ENCODE measurements around the gene RAB3IL1. TPM values are rescaled to one million over a fixed set of nuclear protein-coding genes. Genes with fewer than 3 reads are reported as not detected.

The RAB3IL1 gene
- total RNA-seq, 4 donors from 2014 or later, result 6.1 to 10.9 (median 7.8) TPM

- TF ChIP-seq, protein P1, sequence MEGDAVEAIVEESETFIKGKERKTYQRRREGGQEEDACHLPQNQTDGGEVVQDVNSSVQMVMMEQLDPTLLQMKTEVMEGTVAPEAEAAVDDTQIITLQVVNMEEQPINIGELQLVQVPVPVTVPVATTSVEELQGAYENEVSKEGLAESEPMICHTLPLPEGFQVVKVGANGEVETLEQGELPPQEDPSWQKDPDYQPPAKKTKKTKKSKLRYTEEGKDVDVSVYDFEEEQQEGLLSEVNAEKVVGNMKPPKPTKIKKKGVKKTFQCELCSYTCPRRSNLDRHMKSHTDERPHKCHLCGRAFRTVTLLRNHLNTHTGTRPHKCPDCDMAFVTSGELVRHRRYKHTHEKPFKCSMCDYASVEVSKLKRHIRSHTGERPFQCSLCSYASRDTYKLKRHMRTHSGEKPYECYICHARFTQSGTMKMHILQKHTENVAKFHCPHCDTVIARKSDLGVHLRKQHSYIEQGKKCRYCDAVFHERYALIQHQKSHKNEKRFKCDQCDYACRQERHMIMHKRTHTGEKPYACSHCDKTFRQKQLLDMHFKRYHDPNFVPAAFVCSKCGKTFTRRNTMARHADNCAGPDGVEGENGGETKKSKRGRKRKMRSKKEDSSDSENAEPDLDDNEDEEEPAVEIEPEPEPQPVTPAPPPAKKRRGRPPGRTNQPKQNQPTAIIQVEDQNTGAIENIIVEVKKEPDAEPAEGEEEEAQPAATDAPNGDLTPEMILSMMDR (IDR thresholded peaks at IDR 0.05), result no peak
- TF ChIP-seq POLR2A (IDR thresholded peaks at IDR 0.05), result no peak
- intact Hi-C loops (cut with DNase I; ENCODE audit: low total_unique reads), result no loop called here
- no peak for DNase-seq (ENCODE audit: low spot score in 2 of 2)
- WGBS, 2 donors, result 80 to 87% methylated on average over 10 of the region's 10 CpGs
- no peak overlapping the region for H3K4me3 ChIP-seq (ENCODE audit: low read depth, poor library complexity, severe bottlenecking)
Observed at GRCh38 chr11:61901397-61901796, 16.0 kb downstream of the RAB3IL1 start.

DNA sequence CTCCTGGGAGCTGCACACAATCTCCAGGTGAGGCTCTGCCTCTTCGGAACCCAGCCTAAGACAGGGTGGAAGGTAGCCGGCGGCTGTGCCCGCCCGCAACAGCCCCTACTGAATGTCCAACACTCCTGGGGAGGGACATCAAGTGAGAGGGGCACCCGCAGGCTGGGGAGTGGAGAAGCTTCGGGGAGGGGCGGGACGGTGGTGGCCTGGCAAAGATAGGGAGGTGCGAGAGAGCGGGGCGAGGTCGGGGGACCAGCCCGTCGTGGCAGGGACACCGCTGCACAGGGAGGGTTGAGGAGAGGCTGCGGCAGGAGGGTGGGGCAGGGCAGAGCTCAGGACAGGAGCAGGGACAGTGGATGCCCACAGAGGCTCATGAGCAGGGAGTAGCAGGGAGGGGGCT, 17.1 kb downstream of the RAB3IL1 start:
- intact Hi-C loops (cut with DNase I; ENCODE audit: low total_unique reads), result no loop called here

GRCh38 chr11:61899146-61899841, 18.1 kb downstream of the RAB3IL1 start:
- 31 to 45% methylated on average over 19 to 27 of the region's 27 CpGs for WGBS, 2 donors
- TF ChIP-seq, protein P1 (IDR thresholded peaks at IDR 0.05), result peak in 1 of 3 donors; percentile 97
- no peak for TF ChIP-seq POLR2A (IDR thresholded peaks at IDR 0.05)
- H3K4me3 ChIP-seq (ENCODE audit: low read depth, poor library complexity, severe bottlenecking), result no peak overlapping the region
- DNase-seq (ENCODE audit: low spot score in 2 of 2), result peak; percentile 67 to 97
- intact Hi-C loops (cut with DNase I; ENCODE audit: low total_unique reads), result loop anchor here (5.0 kb wide), 2 partner anchors 48 to 183 kb away; no protein-coding TSS in a partner anchor

More for the DNA sequence above, 17.1 kb downstream of the RAB3IL1 start:
- 86 to 94% methylated on average over 17 of the region's 17 CpGs for WGBS, 2 donors
- no peak for DNase-seq (ENCODE audit: low spot score in 2 of 2)
- no peak overlapping the region for H3K4me3 ChIP-seq (ENCODE audit: low read depth, poor library complexity, severe bottlenecking)
- no peak for TF ChIP-seq POLR2A (IDR thresholded peaks at IDR 0.05)
- TF ChIP-seq, protein P1 (IDR thresholded peaks at IDR 0.05), result no peak

DNA sequence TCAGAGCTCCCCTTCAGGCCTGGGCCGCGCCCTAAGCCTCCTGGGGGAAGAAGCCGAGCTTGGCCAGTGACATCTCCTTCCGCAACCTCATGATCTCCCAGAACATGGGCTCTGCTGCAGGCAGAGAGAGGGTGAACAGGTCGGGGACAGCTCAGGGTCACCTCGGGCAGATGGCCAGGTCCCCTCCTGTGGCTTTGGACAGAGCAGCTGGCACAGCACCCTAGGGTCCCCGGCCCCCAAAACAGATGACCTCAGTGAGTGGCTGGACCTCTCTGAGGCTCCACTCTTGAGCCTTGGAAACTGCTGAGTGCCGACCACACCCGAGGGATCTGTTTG, 19.2 kb downstream of the RAB3IL1 start:
- DNase-seq (ENCODE audit: low spot score in 2 of 2), result no peak
- intact Hi-C loops (cut with DNase I; ENCODE audit: low total_unique reads), result loop anchor here (5.0 kb wide), 2 partner anchors 49 to 184 kb away; no protein-coding TSS in a partner anchor
- 65 to 66% methylated on average over 7 to 9 of the region's 9 CpGs for WGBS, 2 donors
- no peak overlapping the region for H3K4me3 ChIP-seq (ENCODE audit: low read depth, poor library complexity, severe bottlenecking)
- no peak for TF ChIP-seq POLR2A (IDR thresholded peaks at IDR 0.05)
- TF ChIP-seq, protein P1 (IDR thresholded peaks at IDR 0.05), result no peak

DNA sequence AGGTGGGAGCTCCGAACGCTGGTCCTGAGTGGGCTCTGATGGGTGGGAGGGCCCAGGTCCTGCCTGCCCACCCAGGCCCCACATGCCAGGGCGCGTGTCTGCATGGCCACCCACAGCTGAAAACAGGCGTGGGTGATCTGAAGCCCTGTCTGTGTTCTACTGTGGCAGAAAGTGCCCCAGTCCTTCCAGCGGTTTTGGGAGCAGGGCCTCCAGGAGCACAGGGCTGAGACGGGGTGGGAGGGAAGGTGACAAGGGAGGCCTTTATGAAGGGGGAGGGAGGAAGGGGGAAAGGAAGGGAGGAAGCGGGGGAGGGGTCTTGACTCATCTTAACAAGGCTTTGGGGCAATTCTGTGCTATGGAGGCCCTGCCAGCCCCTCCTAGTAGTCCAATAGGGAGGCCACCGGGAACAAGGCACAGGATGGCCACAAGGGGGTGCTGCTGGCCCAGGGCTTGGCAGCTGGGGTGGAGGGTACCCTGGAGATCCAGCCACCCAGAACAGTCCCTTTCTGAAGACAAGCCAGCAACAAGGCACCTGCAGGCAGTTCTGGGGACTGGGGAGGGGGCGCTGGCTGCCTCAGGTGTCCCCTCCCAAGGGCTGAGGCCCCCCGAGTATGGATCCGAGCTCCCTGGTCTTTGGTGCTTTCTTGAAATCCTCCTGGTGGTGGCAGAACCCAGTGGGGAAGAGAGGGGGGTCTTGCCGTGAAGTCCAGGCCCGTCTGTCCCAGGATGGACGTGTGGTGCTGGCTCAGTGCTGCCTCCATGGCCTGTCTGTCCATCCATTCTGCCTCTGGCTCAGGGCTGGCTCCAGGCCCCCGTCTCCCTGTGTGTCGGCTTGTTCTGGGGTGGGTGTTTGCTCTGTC, 19.7 kb downstream of the RAB3IL1 start:
- DNase-seq (ENCODE audit: low spot score in 2 of 2), result peak; percentile 37 to 95
- 63 to 67% methylated on average over 16 to 17 of the region's 17 CpGs for WGBS, 2 donors
- H3K4me3 ChIP-seq (ENCODE audit: low read depth, poor library complexity, severe bottlenecking), result no peak overlapping the region
- no peak for TF ChIP-seq POLR2A (IDR thresholded peaks at IDR 0.05)
- TF ChIP-seq, protein P1 (IDR thresholded peaks at IDR 0.05), result no peak
- intact Hi-C loops (cut with DNase I; ENCODE audit: low total_unique reads), result loop anchor here (5.0 kb wide), 2 partner anchors 50 to 185 kb away; no protein-coding TSS in a partner anchor
